ENCODE results near the gene OVAAL.

DNA sequence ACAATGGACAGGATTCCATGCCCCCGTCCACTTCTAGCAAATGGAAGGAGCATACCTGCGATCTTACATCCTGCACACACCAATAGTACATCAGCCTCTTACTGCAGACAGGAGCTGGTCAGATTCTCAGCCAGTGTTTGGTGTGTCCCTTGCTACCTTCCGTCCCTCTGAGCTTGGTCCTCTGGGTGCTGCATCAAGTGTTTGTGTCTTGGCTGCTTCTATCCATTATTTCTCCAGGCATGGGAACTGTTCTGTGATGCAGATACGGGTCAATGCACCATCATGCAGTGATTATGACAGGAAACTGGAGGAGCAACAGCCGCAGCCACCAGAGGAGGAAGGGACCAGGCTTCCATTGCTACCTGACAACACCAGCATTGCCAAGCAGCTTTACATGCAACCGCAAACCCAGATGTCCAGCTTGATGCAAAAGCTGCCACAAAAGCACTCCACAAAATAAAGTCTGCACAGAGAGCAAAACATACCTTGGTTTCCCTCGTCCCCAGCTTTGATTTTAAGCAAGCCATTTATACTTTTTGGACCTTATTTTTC is 21.9 kb upstream of the OVAAL start:
- TF ChIP-seq, protein P1, sequence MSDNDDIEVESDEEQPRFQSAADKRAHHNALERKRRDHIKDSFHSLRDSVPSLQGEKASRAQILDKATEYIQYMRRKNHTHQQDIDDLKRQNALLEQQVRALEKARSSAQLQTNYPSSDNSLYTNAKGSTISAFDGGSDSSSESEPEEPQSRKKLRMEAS (IDR thresholded peaks at IDR 0.05) = no peak
- TF ChIP-seq, protein P2, sequence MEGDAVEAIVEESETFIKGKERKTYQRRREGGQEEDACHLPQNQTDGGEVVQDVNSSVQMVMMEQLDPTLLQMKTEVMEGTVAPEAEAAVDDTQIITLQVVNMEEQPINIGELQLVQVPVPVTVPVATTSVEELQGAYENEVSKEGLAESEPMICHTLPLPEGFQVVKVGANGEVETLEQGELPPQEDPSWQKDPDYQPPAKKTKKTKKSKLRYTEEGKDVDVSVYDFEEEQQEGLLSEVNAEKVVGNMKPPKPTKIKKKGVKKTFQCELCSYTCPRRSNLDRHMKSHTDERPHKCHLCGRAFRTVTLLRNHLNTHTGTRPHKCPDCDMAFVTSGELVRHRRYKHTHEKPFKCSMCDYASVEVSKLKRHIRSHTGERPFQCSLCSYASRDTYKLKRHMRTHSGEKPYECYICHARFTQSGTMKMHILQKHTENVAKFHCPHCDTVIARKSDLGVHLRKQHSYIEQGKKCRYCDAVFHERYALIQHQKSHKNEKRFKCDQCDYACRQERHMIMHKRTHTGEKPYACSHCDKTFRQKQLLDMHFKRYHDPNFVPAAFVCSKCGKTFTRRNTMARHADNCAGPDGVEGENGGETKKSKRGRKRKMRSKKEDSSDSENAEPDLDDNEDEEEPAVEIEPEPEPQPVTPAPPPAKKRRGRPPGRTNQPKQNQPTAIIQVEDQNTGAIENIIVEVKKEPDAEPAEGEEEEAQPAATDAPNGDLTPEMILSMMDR (IDR thresholded peaks at IDR 0.05; ENCODE audit: low read depth, low read length, missing input control) = no peak
- TF ChIP-seq FOXA2 (IDR thresholded peaks at IDR 0.05) (no peak), GABPA (IDR thresholded peaks at IDR 0.05 in 1 of 2, conservative IDR thresholded peaks at IDR 0.05 in 1 of 2) (no peak), JUND (IDR thresholded peaks at IDR 0.05) (no peak), SP1 (IDR thresholded peaks at IDR 0.05) (no peak), EGR1 (IDR thresholded peaks at IDR 0.05; ENCODE audit: low read depth in 2 of 2) (no peak)
- TF ChIP-seq, protein P3, sequence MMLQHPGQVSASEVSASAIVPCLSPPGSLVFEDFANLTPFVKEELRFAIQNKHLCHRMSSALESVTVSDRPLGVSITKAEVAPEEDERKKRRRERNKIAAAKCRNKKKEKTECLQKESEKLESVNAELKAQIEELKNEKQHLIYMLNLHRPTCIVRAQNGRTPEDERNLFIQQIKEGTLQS (IDR thresholded peaks at IDR 0.05) = no peak
- TF ChIP-seq, protein P4, sequence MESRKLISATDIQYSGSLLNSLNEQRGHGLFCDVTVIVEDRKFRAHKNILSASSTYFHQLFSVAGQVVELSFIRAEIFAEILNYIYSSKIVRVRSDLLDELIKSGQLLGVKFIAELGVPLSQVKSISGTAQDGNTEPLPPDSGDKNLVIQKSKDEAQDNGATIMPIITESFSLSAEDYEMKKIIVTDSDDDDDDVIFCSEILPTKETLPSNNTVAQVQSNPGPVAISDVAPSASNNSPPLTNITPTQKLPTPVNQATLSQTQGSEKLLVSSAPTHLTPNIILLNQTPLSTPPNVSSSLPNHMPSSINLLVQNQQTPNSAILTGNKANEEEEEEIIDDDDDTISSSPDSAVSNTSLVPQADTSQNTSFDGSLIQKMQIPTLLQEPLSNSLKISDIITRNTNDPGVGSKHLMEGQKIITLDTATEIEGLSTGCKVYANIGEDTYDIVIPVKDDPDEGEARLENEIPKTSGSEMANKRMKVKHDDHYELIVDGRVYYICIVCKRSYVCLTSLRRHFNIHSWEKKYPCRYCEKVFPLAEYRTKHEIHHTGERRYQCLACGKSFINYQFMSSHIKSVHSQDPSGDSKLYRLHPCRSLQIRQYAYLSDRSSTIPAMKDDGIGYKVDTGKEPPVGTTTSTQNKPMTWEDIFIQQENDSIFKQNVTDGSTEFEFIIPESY (IDR thresholded peaks at IDR 0.05) = no peak
